ENCODE data around the gene STRIT1.
"Not testable (repeated sequence)": the region's sequence is repeated elsewhere in the genome, so short reads cannot be mapped to it uniquely, and the experiment has no call there.

Gene STRIT1

DNA sequence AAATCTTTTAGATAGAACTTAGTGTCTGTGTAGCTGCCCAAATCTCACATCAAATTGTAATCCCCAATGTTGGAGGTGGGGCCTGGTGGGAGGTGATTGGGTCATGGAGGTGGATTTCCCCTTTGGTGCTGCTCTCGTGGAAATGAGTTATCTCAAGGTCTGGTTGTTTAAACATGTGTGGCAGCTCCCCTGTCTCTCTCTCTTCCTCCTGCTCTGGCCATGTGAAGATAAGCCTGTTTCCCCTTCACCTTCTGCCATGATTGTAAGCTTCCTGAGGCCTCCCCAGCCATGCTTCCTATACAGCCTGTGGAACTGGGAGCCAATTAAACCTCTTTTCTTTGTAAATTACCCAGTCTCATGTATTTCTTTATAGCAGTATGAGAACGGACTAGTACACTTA, 30.6 kb downstream of the STRIT1 start:
- H3K4me3 Mint-ChIP-seq; H3K9me3 Mint-ChIP-seq (ENCODE audit: low read depth); H3K27ac Mint-ChIP-seq; H3K36me3 Mint-ChIP-seq; H3K27me3 Mint-ChIP-seq; H3K4me1 Mint-ChIP-seq (ENCODE audit: low read depth): not testable (repeated sequence)

DNA sequence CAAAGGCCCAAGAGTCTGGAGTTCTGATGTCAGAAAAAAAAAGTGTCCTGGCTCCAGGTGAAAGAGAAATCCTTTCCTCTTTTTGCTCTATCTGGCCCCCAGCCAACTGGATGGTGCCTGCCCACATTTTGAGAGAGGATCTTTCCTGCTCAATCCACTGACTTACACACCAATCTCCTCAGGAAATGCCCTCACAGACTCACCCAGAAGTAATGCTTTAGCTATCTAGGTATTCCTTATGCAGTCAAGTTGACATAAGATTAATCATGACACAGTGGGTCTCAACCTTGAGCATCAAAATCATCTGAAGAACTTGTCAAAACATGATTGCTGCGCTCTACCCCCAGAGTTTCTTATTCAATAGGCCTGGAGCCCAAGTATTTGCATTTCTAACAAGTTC, 31.2 kb downstream of the STRIT1 start:
- Mint-ChIP-seq H3K4me3 (no peak overlapping the region), H3K27ac (no peak overlapping the region), H3K36me3 (no peaks in the 10 kb centered on the region), H3K27me3 (no peaks in the 10 kb centered on the region), H3K4me1 (ENCODE audit: low read depth) (no peaks in the 10 kb centered on the region), H3K9me3 (ENCODE audit: low read depth) (no peaks in the 10 kb centered on the region)

- Mint-ChIP-seq H3K27ac (no peak overlapping the region), H3K4me1 (ENCODE audit: low read depth) (no peaks in the 10 kb centered on the region), H3K36me3 (no peaks in the 10 kb centered on the region), H3K9me3 (ENCODE audit: low read depth) (peaks cover 2% of the 10 kb centered on the region), H3K27me3 (no peaks in the 10 kb centered on the region), H3K4me3 (no peak overlapping the region)
Measured at GRCh38 chr3:155254445-155254844, 39.0 kb downstream of the STRIT1 start.

- Mint-ChIP-seq H3K4me1 (ENCODE audit: low read depth) (no peaks in the 10 kb centered on the region), H3K27ac (no peak overlapping the region), H3K9me3 (ENCODE audit: low read depth) (peaks cover 4% of the 10 kb centered on the region), H3K27me3 (no peaks in the 10 kb centered on the region), H3K4me3 (no peak overlapping the region), H3K36me3 (no peaks in the 10 kb centered on the region)
Measured at GRCh38 chr3:155252535-155252934, 40.9 kb downstream of the STRIT1 start.

- H3K27ac Mint-ChIP-seq = no peak overlapping the region
- H3K27me3 Mint-ChIP-seq = no peaks in the 10 kb centered on the region
- H3K4me1 Mint-ChIP-seq (ENCODE audit: low read depth) = no peaks in the 10 kb centered on the region
- no peak overlapping the region for H3K4me3 Mint-ChIP-seq
- H3K9me3 Mint-ChIP-seq (ENCODE audit: low read depth) = peaks cover 4% of the 10 kb centered on the region
- no peaks in the 10 kb centered on the region for H3K36me3 Mint-ChIP-seq
Measured at GRCh38 chr3:155252021-155252420, 41.5 kb downstream of the STRIT1 start.

GRCh38 chr3:155248531-155249187, 44.8 kb downstream of the STRIT1 start:
- H3K27me3 Mint-ChIP-seq = no peaks in the 10 kb centered on the region
- H3K4me3 Mint-ChIP-seq = no peak overlapping the region
- no peaks in the 10 kb centered on the region for H3K36me3 Mint-ChIP-seq
- no peak overlapping the region for H3K27ac Mint-ChIP-seq
- no peaks in the 10 kb centered on the region for H3K4me1 Mint-ChIP-seq (ENCODE audit: low read depth)
- peaks cover 4% of the 10 kb centered on the region for H3K9me3 Mint-ChIP-seq (ENCODE audit: low read depth)

GRCh38 chr3:155244699-155245098, 48.8 kb downstream of the STRIT1 start:
- no peak overlapping the region for H3K27ac Mint-ChIP-seq
- no peaks in the 10 kb centered on the region for H3K36me3 Mint-ChIP-seq
- no peaks in the 10 kb centered on the region for H3K4me1 Mint-ChIP-seq (ENCODE audit: low read depth)
- H3K27me3 Mint-ChIP-seq = peaks cover 2% of the 10 kb centered on the region
- no peak overlapping the region for H3K4me3 Mint-ChIP-seq
- H3K9me3 Mint-ChIP-seq (ENCODE audit: low read depth) = peaks cover 4% of the 10 kb centered on the region

DNA sequence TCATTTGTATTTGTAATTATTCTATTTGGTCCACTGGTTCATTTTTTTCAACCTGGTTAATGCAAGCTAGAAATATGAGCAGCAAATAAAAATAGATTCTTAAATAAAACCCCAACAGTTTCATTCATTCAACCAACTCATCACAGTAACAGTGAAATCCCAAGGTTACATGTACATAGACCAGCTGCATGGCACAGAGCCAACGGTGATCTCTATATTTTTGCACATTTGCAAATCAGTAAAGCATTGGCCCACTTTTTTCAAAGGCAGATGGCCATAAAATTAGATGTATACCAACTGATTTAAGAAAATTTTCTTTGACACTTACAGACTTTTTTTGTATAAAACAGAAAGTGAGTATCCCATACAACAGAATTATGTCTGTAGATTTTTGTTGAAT, 49.3 kb downstream of the STRIT1 start:
- Mint-ChIP-seq H3K4me3 (no peak overlapping the region), H3K4me1 (ENCODE audit: low read depth) (no peaks in the 10 kb centered on the region), H3K36me3 (no peaks in the 10 kb centered on the region)

GRCh38 chr3:155243512-155243921, 50.0 kb downstream of the STRIT1 start:
- peaks cover 2% of the 10 kb centered on the region for H3K27me3 Mint-ChIP-seq
- H3K36me3 Mint-ChIP-seq = no peaks in the 10 kb centered on the region
- no peaks in the 10 kb centered on the region for H3K9me3 Mint-ChIP-seq (ENCODE audit: low read depth)
- H3K27ac Mint-ChIP-seq = no peak overlapping the region
- no peaks in the 10 kb centered on the region for H3K4me1 Mint-ChIP-seq (ENCODE audit: low read depth)
- no peak overlapping the region for H3K4me3 Mint-ChIP-seq

More for the DNA sequence above, 49.3 kb downstream of the STRIT1 start:
- H3K27me3 Mint-ChIP-seq = peaks cover 2% of the 10 kb centered on the region
- no peak overlapping the region for H3K27ac Mint-ChIP-seq
- H3K9me3 Mint-ChIP-seq (ENCODE audit: low read depth) = peaks cover under 1% of the 10 kb centered on the region

- Mint-ChIP-seq H3K27me3 (peaks cover 2% of the 10 kb centered on the region), H3K27ac (no peak overlapping the region), H3K4me3 (no peak overlapping the region), H3K4me1 (ENCODE audit: low read depth) (no peaks in the 10 kb centered on the region), H3K36me3 (no peaks in the 10 kb centered on the region), H3K9me3 (ENCODE audit: low read depth) (no peaks in the 10 kb centered on the region)
Measured at GRCh38 chr3:155242342-155242741, 51.1 kb downstream of the STRIT1 start.

- no peaks in the 10 kb centered on the region for H3K4me1 Mint-ChIP-seq (ENCODE audit: low read depth)
- H3K4me3 Mint-ChIP-seq = no peak overlapping the region
- no peaks in the 10 kb centered on the region for H3K9me3 Mint-ChIP-seq (ENCODE audit: low read depth)
Measured at GRCh38 chr3:155241579-155241978, 51.9 kb downstream of the STRIT1 start.

More at GRCh38 chr3:155241579-155241978, 51.9 kb downstream of the STRIT1 start:
- H3K27ac Mint-ChIP-seq = no peak overlapping the region
- H3K36me3 Mint-ChIP-seq = no peaks in the 10 kb centered on the region
- peaks cover 2% of the 10 kb centered on the region for H3K27me3 Mint-ChIP-seq
